Osteocyte (in vitro differentiated cells): Measurements from ENCODE around the gene ARHGAP22. TPM values are rescaled to one million over a fixed set of nuclear protein-coding genes. Genes with fewer than 3 reads are reported as not detected.
A peak's percentile ranks its signal among the peaks of the same experiment; 100 is the strongest.

Source experiments
- DNase-seq: peaks from one replicate; pipeline ENCODE4 v3.0.0; 2021; ENCODE audit warnings: mixed read lengths; ENCODE audit not compliant: unreplicated experiment; ENCODE audit errors: extremely low spot score
- H3K27ac Mint-ChIP-seq: one replicate; pipeline ENCODE4 v1.8.0; 2021; ENCODE audit warnings: mild to moderate bottlenecking, mixed read lengths; ENCODE audit not compliant: unreplicated experiment
- H3K27me3 Mint-ChIP-seq: one replicate; pipeline ENCODE4 v1.8.0; 2021; ENCODE audit warnings: mixed read lengths; ENCODE audit not compliant: unreplicated experiment
- H3K36me3 Mint-ChIP-seq: one replicate; pipeline ENCODE4 v1.8.0; 2021; ENCODE audit warnings: mixed read lengths; ENCODE audit not compliant: unreplicated experiment
- H3K4me1 Mint-ChIP-seq: one replicate; pipeline ENCODE4 v1.8.0; 2021; ENCODE audit warnings: mixed read lengths; ENCODE audit not compliant: unreplicated experiment
- H3K4me3 Mint-ChIP-seq: one replicate; pipeline ENCODE4 v1.8.0; 2021; ENCODE audit warnings: mild to moderate bottlenecking, moderate library complexity, mixed read lengths; ENCODE audit not compliant: unreplicated experiment
- H3K9me3 Mint-ChIP-seq: one replicate; pipeline ENCODE4 v1.8.0; 2021; ENCODE audit warnings: mixed read lengths; ENCODE audit not compliant: unreplicated experiment
- CTCF ChIP-seq: fragments of 200-600 bp; sonication (generic); IDR thresholded peaks from 2 replicates; pipeline ENCODE4 v1.5.0; 2021; ENCODE audit warnings: antibody characterized with exemption, mild to moderate bottlenecking, moderate library complexity
- total RNA-seq: library from RNA; stranded (reverse); gene quantifications from 2 replicates; pipeline ENCODE4 v1.2.1, GENCODE V29; 2021

ARHGAP22 gene
- total RNA-seq, 1 donor from 2014 or later = 0.64 TPM

- Mint-ChIP-seq H3K27me3 (peaks cover 7% of the 10 kb centered on the region), H3K36me3 (no peaks in the 10 kb centered on the region), H3K9me3 (no peaks in the 10 kb centered on the region), H3K4me3 (no peak overlapping the region), H3K4me1 (no peaks in the 10 kb centered on the region), H3K27ac (no peak overlapping the region)
- no peak for TF ChIP-seq CTCF
- peak; percentile 42 for DNase-seq
Observed at GRCh38 chr10:48556065-48556464, 48.8 kb downstream of the ARHGAP22 start.

GRCh38 chr10:48555310-48556042, 49.4 kb downstream of the ARHGAP22 start:
- Mint-ChIP-seq H3K9me3 (no peaks in the 10 kb centered on the region), H3K27ac (no peak overlapping the region), H3K4me1 (no peaks in the 10 kb centered on the region), H3K27me3 (peaks cover 4% of the 10 kb centered on the region), H3K4me3 (no peak overlapping the region), H3K36me3 (no peaks in the 10 kb centered on the region)
- DNase-seq = peak; percentile 72
- TF ChIP-seq CTCF = no peak

DNA sequence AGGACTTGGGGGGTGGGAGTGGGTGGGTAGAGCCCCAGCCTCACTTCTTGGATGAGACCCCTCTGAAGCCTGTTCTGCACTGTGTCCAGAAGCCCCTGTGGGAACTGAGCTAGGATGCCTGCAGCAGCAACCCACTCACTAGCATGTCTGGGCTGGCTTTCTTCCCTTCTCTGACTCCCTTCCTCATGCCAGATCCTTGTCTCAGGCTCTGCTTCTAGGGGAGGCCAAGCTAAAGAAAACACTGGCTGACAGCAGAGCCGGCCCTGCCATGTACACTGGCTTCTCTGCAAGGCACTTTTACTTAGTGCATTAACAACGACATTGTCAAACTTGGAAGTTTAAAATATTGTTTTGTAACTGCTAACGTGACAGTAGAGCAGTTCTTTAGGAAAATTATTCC, 50.2 kb downstream of the ARHGAP22 start:
- Mint-ChIP-seq H3K36me3 (no peaks in the 10 kb centered on the region), H3K27me3 (no peaks in the 10 kb centered on the region), H3K9me3 (no peaks in the 10 kb centered on the region), H3K4me3 (no peak overlapping the region), H3K27ac (no peak overlapping the region), H3K4me1 (no peaks in the 10 kb centered on the region)
- TF ChIP-seq CTCF = no peak
- DNase-seq = peak; percentile 30

- DNase-seq = peak; percentile 63
- Mint-ChIP-seq H3K4me1 (no peaks in the 10 kb centered on the region), H3K27me3 (no peaks in the 10 kb centered on the region), H3K9me3 (no peaks in the 10 kb centered on the region), H3K27ac (no peak overlapping the region), H3K36me3 (no peaks in the 10 kb centered on the region), H3K4me3 (no peak overlapping the region)
- TF ChIP-seq CTCF = no peak
Observed at GRCh38 chr10:48554246-48554645, 50.6 kb downstream of the ARHGAP22 start.

DNA sequence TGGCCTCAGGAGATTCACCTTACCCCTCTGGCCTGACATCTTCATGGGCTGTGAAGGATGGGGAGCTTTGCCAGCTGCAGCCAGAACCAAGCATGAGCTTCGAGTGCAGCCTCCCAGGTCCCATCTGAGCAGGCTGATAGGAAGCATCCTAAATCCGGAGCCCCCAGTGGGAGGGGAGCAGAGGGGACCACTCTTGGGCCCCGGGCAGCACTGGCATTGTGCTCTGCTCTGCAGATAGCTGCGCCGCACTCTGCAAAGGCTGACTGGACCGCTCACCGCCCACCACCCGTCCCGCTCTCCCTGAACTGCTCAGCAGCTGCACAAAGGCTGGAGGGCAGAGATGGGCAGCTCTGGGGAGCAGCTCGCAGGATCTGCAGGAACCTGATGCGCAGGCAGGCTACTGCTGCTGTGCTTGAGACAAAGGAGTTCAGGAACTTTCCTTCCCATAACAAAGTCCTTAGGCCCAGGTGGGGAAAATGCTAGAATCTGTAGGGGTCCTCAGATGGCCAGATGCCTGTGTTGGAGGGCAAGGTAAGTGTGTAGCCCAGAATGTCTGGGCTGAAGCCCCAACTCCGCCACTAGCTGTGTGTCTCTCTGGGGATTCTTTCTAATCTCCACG, 51.8 kb downstream of the ARHGAP22 start:
- no peaks in the 10 kb centered on the region for H3K4me1 Mint-ChIP-seq
- H3K27me3 Mint-ChIP-seq = no peaks in the 10 kb centered on the region
- TF ChIP-seq CTCF = no peak
- DNase-seq = peak; percentile 78
- H3K4me3 Mint-ChIP-seq = no peak overlapping the region
- no peak overlapping the region for H3K27ac Mint-ChIP-seq
- H3K9me3 Mint-ChIP-seq = no peaks in the 10 kb centered on the region
- no peaks in the 10 kb centered on the region for H3K36me3 Mint-ChIP-seq
